ENCODE results near the gene GADD45G. TPM values are rescaled to one million over a fixed set of nuclear protein-coding genes. Genes with fewer than 3 reads are reported as not detected.

Gene GADD45G
- total RNA-seq, 1 experiment from 2014 or later, result 10.6 TPM

DNA sequence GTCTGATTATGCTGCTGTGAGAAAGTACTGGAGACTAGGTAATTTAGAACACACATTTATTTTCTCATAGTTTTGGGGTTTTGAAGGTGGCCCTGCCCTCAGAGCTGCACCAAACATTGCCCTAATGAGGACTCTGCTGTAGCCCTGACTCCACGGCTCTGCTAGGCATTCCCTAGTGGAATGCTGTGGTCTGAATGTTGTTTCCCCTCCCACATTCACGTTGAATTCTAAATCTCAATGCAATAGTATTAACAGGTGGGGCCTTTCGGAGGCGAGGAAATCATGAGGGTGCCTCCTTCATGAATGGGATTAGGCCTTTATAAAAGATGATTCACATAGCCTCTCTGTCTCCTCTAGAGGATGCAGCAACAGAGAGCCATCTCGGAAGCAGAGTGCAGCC, 25.7 kb downstream of the GADD45G start (continued):
- no peak for TF ChIP-seq SOX15 (CRISPR knock-in tag; IDR thresholded peaks at IDR 0.05)

DNA sequence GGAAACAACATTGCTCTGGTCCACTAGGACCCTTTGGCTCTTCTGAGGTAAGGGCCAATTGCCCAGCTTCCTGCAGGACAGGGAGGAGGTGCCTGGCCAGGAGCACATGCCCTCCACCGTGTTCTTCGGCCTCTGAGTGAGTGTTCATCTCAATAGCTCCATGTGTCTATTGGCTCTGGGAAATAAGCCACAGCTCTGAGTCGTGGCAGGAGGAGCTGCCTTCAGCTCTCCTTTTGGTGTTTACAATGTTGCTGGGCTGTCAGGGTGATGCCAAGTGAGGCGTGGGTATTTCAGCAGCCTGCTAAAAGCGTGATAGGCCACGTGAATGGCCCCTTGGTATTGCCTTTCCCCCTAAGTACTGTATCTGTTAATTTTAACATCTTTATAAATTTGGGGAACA, 26.6 kb downstream of the GADD45G start:
- Mint-ChIP-seq H3K36me3 (no peaks in the 10 kb centered on the region), H3K4me3 (no peak overlapping the region), H3K27me3 (ENCODE audit: low read depth) (no peaks in the 10 kb centered on the region), H3K27ac (no peak overlapping the region), H3K4me1 (no peaks in the 10 kb centered on the region), H3K9me3 (no peaks in the 10 kb centered on the region)
- ChIA-PET CTCF (no interaction called here), POLR2A (interaction anchor here (0.7 kb wide), 1 partner anchor 27 kb away, joined by 3 read pairs; the partner anchor contains the start of gene GADD45G)
- TF ChIP-seq CBFB (CRISPR knock-in tag; IDR thresholded peaks at IDR 0.05; ENCODE audit: low read depth) (no peak), SOX15 (CRISPR knock-in tag; IDR thresholded peaks at IDR 0.05) (no peak), EMX1 (CRISPR knock-in tag; IDR thresholded peaks at IDR 0.05) (no peak), FOXK1 (CRISPR knock-in tag; IDR thresholded peaks at IDR 0.05) (no peak), RELA (CRISPR knock-in tag; IDR thresholded peaks at IDR 0.05; ENCODE audit: borderline replicate concordance) (no peak), ZNF671 (CRISPR knock-in tag; IDR thresholded peaks at IDR 0.05) (no peak), NR3C1 (CRISPR knock-in tag; conservative IDR thresholded peaks at IDR 0.05; ENCODE audit: low read depth) (no peak), PRRX2 (CRISPR knock-in tag; IDR thresholded peaks at IDR 0.05) (no peak), ZNF121 (CRISPR knock-in tag; IDR thresholded peaks at IDR 0.05) (no peak)
- TF ChIP-seq, protein P1, sequence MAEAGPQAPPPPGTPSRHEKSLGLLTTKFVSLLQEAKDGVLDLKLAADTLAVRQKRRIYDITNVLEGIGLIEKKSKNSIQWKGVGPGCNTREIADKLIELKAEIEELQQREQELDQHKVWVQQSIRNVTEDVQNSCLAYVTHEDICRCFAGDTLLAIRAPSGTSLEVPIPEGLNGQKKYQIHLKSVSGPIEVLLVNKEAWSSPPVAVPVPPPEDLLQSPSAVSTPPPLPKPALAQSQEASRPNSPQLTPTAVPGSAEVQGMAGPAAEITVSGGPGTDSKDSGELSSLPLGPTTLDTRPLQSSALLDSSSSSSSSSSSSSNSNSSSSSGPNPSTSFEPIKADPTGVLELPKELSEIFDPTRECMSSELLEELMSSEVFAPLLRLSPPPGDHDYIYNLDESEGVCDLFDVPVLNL (CRISPR knock-in tag; IDR thresholded peaks at IDR 0.05; ENCODE audit: borderline replicate concordance, low read depth), result no peak
- TF ChIP-seq, protein P2, sequence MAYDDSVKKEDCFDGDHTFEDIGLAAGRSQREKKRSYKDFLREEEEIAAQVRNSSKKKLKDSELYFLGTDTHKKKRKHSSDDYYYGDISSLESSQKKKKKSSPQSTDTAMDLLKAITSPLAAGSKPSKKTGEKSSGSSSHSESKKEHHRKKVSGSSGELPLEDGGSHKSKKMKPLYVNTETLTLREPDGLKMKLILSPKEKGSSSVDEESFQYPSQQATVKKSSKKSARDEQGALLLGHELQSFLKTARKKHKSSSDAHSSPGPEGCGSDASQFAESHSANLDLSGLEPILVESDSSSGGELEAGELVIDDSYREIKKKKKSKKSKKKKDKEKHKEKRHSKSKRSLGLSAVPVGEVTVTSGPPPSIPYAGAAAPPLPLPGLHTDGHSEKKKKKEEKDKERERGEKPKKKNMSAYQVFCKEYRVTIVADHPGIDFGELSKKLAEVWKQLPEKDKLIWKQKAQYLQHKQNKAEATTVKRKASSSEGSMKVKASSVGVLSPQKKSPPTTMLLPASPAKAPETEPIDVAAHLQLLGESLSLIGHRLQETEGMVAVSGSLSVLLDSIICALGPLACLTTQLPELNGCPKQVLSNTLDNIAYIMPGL (CRISPR knock-in tag; IDR thresholded peaks at IDR 0.05), result no peak
- TF ChIP-seq, protein P3, sequence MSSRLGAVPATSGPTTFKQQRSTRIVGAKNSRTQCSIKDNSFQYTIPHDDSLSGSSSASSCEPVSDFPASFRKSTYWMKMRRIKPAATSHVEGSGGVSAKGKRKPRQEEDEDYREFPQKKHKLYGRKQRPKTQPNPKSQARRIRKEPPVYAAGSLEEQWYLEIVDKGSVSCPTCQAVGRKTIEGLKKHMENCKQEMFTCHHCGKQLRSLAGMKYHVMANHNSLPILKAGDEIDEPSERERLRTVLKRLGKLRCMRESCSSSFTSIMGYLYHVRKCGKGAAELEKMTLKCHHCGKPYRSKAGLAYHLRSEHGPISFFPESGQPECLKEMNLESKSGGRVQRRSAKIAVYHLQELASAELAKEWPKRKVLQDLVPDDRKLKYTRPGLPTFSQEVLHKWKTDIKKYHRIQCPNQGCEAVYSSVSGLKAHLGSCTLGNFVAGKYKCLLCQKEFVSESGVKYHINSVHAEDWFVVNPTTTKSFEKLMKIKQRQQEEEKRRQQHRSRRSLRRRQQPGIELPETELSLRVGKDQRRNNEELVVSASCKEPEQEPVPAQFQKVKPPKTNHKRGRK (CRISPR knock-in tag; IDR thresholded peaks at IDR 0.05; ENCODE audit: borderline replicate concordance), result no peak
- TF ChIP-seq, protein P4, sequence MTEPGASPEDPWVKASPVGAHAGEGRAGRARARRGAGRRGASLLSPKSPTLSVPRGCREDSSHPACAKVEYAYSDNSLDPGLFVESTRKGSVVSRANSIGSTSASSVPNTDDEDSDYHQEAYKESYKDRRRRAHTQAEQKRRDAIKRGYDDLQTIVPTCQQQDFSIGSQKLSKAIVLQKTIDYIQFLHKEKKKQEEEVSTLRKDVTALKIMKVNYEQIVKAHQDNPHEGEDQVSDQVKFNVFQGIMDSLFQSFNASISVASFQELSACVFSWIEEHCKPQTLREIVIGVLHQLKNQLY (CRISPR knock-in tag; IDR thresholded peaks at IDR 0.05), result no peak
- ATAC-seq, result no peak
- no peak for DNase-seq (ENCODE audit: low spot score)

DNA sequence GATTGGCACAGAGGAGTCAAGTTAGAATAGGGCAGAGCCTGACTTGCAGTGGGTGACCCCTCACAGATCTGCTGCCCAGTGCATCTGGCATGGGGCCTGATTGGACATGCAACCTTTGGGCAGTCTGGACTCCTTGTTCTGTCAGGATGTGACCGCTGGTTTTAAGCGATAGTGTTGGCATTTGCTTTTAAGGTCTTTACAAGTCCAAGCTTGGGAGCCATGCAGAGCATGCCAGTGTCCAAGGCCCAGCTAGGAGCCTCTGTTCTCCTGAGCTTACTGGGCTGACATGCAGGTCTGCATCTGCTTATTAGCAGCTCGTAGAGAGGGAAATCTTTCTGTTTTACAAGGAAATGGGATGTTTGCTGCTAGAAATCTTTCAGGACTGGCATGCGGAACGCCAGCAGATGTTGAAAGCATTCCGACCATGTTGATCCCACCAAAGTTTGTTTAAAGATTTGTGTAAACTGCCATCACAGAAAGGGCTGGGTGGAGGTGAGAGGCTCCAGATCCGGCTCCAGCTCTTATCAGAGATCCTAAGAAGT, 27.5 kb downstream of the GADD45G start:
- ChIA-PET POLR2A (no interaction called here), CTCF (no interaction called here)
- no peaks in the 10 kb centered on the region for H3K36me3 Mint-ChIP-seq
- no peaks in the 10 kb centered on the region for H3K4me1 Mint-ChIP-seq
- DNase-seq (ENCODE audit: low spot score), result no peak
- no peaks in the 10 kb centered on the region; the same call in 1 of the 2 replicates for H3K27me3 Mint-ChIP-seq (ENCODE audit: low read depth)
- no peak overlapping the region for H3K27ac Mint-ChIP-seq
- H3K9me3 Mint-ChIP-seq, result no peaks in the 10 kb centered on the region
- no peak overlapping the region for H3K4me3 Mint-ChIP-seq
- ATAC-seq, result no peak
- TF ChIP-seq, protein P3 (CRISPR knock-in tag; IDR thresholded peaks at IDR 0.05; ENCODE audit: borderline replicate concordance), result no peak
- no peak for TF ChIP-seq NR3C1 (CRISPR knock-in tag; conservative IDR thresholded peaks at IDR 0.05; ENCODE audit: low read depth)
- TF ChIP-seq, protein P5, sequence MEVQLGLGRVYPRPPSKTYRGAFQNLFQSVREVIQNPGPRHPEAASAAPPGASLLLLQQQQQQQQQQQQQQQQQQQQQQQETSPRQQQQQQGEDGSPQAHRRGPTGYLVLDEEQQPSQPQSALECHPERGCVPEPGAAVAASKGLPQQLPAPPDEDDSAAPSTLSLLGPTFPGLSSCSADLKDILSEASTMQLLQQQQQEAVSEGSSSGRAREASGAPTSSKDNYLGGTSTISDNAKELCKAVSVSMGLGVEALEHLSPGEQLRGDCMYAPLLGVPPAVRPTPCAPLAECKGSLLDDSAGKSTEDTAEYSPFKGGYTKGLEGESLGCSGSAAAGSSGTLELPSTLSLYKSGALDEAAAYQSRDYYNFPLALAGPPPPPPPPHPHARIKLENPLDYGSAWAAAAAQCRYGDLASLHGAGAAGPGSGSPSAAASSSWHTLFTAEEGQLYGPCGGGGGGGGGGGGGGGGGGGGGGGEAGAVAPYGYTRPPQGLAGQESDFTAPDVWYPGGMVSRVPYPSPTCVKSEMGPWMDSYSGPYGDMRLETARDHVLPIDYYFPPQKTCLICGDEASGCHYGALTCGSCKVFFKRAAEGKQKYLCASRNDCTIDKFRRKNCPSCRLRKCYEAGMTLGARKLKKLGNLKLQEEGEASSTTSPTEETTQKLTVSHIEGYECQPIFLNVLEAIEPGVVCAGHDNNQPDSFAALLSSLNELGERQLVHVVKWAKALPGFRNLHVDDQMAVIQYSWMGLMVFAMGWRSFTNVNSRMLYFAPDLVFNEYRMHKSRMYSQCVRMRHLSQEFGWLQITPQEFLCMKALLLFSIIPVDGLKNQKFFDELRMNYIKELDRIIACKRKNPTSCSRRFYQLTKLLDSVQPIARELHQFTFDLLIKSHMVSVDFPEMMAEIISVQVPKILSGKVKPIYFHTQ (CRISPR knock-in tag; IDR thresholded peaks at IDR 0.05), result no peak
- TF ChIP-seq TEAD4 (CRISPR knock-in tag; IDR thresholded peaks at IDR 0.05), result no peak
- TF ChIP-seq, protein P1 (CRISPR knock-in tag; IDR thresholded peaks at IDR 0.05; ENCODE audit: borderline replicate concordance, low read depth), result no peak
- no peak for TF ChIP-seq ZNF396 (CRISPR knock-in tag; IDR thresholded peaks at IDR 0.05; ENCODE audit: borderline replicate concordance)
- TF ChIP-seq, protein P2 (CRISPR knock-in tag; IDR thresholded peaks at IDR 0.05), result no peak
- no peak for TF ChIP-seq SMAD3 (CRISPR knock-in tag; IDR thresholded peaks at IDR 0.05; ENCODE audit: borderline replicate concordance)
- TF ChIP-seq SP1 (CRISPR knock-in tag; conservative IDR thresholded peaks at IDR 0.05), result no peak
- TF ChIP-seq ZNF138 (CRISPR knock-in tag; conservative IDR thresholded peaks at IDR 0.05), result no peak
- TF ChIP-seq SMAD4 (CRISPR knock-in tag; IDR thresholded peaks at IDR 0.05), result no peak
- TF ChIP-seq CBFB (CRISPR knock-in tag; IDR thresholded peaks at IDR 0.05; ENCODE audit: low read depth), result no peak
